T1000 (cell line): ENCODE measurements around the gene ADAM19.
A peak's percentile ranks its signal among the peaks of the same experiment; 100 is the strongest.

Experiments
- DNase-seq: peaks from one replicate; lab custom pipeline; 2025; ENCODE audit warnings: mixed read lengths; lab: John Stamatoyannopoulos, UW

ADAM19 gene

DNA sequence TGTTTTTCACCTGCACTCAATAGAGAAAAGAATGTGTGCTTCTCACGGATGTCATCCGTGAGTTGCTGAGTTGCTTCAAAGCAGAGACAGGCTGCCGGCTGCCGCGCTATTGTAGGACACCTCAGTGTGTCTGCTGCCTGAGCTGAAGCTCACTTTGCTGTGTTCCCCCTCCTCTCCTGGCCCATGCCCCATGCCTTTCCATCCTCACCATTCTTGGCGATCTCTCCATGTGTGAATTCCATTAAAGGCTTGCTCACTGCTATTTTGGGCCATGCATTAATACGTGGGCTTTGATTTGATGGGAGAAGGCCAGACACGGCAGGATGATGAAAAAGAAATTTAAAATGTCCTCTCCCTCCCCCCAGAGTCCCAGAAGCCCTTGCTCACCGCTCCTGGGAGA, 14.5 kb downstream of the ADAM19 start:
- no peak for DNase-seq

DNA sequence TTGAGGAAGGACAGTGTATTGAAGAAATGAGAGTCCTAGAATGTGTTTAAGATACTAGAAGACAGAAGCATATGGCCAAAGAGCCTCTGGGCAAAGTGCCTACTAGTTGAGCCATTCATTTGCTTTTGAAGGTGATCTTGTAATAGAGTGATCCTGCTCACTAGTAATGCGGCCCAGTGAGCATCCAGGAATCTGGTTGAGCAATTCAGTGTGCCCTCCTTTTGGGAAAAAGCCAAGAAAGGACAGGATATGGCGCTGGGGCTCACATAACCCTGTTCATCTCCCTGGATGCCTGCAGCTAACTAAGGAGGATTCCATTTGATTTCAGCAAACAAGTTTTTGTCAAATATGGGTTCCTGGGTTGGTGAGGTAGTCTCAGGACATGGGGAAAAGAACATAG, 16.3 kb downstream of the ADAM19 start:
- DNase-seq, result no peak

DNA sequence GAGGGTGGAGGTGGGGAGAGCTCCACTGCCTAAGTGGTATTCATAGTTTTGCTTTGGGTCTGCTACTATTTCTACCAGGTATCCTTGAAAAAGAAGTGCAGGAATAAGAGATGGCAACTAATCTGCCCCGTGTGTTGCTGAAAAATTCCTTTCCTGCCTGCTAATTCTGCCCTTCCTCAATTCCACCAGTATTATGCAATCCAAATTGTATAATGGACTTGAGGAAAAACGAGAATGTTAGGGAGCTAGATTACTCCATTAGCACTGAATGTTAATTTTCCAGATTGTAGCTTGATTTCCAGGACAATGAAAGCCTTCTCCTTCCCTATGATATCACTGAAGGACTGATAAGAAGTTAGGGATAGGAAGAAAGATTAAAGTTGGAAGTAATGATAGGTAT, 16.9 kb downstream of the ADAM19 start:
- DNase-seq, result no peak

DNA sequence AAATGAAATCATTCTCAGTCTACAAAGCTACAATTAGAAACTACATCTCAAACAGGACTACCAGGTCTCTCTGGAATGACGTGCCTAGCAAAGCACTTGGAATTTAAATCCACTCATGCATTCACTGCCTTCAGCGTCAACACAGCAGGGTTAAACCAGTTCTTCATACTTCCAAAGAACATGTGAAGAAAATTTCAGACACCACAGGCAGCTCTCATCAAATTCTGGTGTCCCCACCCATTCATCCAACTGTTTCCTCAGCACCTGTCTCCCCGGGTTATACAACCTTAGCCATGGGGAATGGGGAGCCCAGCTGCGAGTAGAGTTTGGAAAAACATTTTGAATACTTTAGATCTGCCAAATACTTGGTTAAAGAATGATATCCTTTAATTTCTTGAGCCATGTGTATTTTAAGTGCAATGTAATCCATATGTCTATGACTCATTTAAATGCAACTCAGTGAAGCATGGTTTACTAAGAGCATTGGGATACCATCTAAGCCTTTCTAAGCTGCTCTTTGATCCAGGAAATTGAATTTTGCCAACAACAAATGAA, 17.5 kb downstream of the ADAM19 start:
- no peak for DNase-seq

DNA sequence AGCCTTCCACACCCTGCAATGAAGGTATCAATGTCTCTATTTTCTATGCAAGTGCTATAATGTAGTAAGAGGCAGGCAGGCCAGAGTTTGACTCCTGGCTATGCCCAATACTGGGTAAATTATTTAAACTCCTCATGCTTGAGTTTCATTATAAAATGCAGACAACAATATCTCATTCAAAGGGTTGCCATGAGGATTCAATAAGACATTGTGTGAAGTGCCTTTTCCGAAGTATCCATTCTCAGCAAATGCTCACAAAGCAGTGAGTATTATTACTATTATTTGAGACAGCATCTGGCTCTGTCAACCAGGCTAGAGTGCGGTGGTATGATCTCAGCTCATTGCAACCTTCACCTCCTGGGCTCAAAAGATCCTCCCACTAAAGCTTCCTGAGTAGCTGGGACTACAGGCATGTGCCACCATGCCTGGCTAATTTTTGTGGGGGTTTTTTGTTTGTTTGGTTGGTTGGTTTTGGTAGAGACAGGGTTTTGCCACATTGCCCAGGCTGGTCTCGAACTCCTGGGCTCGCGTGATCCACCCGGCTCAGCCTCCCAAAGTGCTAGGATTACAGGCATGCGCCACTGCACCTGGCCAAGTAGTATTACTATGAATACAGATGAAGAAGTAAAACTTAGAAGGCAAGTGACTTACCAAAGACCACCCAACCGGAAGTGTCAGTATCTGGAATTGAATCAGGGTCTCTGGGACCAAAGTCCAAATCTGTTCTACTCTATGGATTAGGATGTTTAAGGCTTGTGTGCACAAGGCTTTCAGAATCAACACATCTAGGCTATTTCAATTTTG, 18.8 kb downstream of the ADAM19 start:
- no peak for DNase-seq

DNA sequence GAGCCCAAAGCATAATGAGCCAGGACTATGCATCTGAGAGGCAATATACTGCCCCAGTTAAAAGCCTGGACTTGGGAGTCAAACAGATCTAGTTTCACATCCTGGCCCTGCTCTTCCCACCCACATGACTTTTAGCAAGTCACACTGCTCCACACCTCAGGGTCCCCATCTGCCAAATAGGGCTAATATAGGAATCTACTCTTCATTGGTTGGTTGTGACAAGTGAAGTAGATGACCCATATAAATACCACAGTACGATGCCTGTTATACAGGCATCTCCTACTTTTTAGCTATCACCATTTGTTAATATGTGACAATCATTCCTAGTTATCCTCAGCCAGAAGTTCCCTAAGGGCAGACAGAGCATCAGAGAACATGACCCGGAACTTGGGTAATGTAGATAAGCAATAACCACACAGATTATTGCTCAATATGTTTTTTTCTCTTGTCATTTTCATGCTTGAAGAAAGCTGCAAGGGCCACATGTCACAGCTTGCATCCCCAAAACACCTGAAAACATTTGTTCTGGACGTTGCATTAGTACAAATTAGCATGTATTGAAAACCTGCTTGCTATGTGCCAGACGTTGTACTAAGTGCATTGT, 20.4 kb downstream of the ADAM19 start:
- no peak for DNase-seq

DNA sequence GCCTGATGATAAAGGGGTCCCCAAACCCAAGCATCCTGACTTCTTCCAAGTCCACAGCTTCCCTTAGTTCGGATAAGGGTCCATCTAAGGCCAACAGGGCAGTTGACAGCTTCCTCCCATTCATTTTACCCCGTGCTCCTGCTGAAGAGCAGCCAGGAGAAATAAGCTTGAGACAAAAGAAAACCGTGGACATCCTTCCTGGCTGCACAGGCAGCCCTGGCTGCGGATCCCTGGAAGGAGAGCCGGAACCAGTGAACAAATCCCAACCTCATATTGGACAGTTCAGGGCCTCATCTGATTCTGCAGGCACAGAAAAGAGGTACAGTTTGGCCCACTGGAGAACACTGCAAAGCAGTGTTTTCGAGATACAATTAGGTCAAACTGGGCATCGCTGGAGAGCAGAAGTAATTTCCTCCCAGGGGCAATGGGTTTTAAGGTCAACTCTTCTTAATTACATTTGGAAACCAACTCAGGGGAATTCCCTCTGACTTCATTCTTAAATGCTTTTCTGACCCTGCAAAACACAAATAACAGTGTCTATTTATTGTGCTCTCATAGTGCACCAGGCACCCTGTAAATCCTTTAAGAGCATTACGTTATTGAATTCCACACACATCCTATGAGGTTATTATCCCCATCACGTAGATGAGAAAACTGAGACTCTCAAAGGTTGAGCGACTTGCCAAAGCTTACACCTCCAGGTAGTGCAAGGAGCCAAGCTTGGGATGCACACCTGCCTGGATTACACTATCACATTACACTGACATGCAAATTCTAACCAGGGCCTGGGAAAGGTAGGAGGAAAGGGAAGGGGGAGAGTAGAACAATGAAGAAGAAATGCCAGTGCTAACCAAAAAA, 21.2 kb downstream of the ADAM19 start:
- DNase-seq, result no peak

DNA sequence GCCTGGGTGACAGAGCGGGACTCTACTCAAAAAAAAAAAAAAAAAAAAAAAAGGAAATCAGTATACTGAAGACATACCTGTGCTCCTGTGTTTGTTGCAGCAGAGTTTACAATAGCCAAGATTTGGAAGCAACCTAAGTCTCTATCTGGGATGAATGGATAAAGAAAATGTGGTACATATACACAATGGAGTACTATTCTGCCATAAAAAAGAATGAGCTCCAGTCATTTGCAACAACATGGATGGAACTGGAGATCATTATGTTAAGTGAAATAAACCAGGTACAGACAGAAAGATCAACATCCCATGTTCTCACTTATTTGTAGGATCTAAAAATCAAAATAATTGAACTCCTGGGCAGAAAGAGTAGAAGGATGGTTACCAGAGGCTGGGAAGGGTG, 22.9 kb downstream of the ADAM19 start:
- DNase-seq, result no peak

DNA sequence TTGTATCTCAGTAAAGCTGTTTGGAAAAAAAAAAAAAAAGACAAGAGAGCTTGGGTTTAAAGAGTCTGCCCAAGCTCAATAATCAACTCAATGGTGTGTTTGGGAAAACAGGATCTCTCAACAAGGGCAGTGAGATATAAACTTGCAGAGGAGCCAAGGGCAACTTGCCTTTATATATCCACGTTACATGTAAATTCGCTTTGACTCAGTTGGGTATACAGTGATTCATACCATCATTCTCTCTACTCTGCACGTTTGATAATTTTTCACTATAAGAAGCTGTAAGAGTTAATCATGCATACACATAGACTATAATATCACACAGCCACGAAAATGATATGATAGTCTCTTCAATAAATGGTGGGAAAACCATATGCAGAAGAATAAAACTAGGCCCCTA, 24.9 kb downstream of the ADAM19 start:
- DNase-seq, result no peak

DNA sequence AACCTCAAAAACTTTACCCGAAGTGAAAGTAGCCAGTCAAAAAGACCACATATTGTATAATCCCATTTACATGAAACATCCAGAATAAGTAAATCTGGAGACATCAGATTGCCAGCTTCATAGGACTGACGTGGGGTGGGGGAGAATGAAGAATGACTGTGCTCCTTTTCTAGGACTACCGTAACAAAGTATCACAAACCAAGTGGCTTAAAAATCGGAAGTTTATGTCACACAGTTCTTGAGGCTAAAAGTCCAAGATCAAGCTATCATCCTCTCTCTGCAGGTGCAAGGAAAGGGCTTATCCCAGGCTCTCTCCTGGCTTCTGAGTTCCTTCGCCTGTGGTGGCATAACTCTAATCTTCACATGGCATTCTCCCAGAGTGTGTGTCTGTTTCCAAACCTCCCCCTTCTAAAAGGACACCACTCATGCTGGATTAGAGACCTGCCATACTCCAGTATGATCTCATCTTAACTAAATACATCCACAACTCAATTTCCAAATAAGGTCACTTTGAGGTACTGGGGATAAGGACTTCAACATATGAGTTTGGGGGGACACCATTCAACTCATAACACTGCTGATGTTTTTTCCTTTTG, 25.5 kb downstream of the ADAM19 start:
- DNase-seq, result no peak

DNA sequence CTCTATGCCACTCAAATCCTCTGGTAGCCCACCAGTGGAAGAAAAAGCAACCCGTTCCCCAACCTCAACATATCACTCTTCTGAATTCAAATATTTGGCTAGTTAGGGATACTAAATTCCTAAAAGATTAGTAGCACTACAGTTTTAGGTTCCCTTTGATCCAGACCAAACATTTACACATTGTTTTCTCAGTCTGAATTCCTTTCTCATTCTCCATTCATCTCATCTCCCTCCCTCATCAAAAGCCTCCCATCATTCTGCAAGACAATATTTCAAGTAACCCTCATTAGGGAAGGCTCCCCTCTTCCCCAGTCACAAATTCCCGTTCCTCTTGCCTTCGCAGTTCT, 26.3 kb downstream of the ADAM19 start:
- no peak for DNase-seq

DNA sequence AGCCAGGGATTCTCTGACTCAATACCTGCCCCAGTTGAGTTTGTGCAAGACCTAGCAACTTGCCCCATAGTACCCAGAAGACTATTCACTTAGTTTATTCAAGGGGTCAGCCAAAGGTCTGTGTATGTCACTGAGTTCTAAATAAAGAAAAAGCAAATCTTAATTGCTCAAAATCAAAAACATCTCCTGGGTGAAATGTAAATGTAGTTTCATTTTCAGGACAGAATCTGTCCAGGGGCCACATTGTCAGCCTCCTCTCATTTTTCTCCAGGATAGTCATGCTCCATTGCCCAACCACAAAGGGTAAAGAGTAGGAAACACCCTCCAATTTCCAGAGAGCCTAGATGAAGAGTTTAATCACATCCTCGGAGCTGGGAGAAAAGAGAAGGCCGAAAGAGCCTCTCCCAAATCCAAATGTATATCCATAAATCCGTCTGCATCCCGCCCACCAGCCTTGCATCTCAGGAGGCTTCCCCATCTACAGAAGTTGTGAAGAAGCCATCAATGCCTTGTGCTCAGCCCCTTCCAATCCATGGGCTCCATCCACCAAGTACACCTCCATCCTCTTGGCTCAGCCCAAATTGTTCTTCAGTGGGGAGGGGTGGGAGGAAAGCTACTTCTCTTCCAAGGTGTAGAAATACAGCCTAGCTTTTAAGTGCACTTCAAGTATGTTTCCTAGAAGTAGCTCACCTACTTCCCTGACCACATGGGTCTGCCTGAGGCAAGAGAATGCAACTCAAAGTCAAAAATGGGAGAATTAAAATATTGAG, 26.9 kb downstream of the ADAM19 start:
- DNase-seq, result peak; percentile 46

DNA sequence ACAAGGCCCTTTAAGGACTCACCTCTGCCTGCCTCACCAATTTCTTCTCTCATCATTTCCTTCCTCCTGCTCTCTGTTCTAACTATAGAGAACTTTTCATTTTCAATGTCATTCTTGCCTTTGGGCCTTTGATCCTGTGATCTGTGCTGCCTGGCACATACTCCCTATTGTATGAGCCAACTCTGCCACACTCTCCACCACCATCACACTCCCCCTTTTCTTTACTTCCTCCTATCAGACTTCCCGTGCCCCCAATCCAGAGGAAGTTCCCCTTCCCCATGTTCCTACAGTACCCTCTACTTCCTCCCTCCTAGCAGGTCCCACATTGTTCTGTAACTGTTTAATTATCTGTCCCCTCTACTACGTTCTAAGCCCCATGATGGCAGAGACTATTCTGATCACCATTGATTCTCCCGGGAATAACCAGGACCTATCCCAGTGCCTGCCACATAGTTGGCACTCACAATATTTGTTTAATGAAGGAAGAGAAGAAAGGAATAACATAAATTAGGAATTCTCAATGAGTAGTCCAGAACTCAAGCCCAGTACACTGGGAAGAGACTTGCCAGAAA, 27.5 kb downstream of the ADAM19 start:
- DNase-seq, result no peak

DNA sequence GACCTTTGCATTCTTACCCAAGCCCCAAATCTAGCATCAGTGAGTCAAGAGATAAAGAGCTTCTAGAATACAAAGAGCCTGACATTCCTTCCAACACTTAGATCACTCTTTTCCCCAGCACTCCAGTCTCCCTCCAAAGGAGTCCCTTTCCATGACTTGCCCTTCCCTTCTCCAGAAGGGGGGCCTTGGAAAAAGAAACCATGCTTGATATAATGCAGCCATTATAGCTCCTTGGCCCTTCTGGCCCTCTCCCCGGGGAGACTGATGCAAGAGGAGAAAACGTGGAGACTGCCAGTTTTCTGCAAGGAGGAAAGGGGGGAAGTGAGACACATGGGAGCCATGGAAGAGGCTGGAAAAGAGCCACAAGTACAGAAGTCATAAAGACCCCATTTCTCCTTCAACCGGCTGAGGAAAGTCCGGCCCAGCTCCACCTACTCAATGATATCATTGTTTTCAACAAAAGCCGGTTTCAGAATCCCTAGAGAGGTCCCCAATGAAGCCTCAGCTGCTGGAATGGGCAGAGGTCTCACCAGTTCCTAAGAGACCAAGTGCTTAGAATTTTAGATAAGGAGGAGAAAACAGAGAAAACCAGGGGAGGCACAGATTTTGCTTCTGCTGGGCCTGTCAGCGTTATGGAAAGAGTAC, 29.0 kb downstream of the ADAM19 start:
- no peak for DNase-seq

DNA sequence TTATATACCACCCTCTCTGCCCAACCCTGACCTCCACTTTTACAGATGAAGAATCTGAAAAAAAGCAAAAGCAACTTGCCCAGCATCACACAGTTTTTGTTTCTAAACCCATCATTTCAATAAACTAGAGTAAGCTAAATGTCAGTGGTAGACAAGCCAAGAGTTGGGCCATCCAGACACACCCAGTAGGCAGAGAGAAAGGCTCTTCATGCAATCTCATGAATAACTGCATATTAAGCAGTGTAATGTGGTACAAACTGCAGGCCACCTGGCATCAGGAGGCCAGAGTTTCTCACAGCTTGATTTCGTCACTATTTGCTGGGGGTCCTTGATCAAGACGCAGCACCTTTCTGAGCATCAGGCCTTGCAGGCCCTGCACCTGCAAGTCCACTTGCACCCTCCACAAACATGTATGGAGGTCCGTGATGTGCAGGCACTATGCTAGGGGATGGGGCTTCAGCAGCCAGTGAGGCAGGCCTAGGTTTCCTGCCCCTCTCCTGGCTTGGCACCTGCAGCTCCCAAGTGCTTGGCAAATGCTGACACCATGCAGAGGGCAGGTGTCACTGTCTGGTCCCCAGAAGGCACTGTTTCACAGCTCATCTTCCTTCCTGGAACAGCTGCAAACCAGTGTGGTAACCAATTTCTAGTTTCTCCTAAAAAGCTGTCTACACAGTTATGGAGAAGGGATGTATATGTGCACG, 29.8 kb downstream of the ADAM19 start:
- DNase-seq, result no peak

DNA sequence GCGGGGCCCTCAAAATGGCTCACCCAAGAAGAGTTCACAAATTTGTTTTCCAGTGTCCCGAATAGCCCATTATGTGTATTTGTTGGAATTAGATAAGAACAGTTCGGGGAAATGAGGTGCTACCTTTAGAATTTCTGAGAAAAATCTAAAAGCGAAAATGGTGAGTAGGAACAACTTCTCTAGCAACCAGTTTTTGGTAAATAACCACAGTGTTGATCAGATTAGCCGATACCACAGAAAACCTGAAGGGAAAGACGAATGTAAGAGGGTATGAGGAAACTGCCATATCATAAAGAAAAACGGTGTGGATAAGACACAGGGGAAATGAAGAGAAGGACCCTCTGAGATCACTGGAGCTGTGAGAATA, 31.0 kb downstream of the ADAM19 start:
- no peak for DNase-seq

DNA sequence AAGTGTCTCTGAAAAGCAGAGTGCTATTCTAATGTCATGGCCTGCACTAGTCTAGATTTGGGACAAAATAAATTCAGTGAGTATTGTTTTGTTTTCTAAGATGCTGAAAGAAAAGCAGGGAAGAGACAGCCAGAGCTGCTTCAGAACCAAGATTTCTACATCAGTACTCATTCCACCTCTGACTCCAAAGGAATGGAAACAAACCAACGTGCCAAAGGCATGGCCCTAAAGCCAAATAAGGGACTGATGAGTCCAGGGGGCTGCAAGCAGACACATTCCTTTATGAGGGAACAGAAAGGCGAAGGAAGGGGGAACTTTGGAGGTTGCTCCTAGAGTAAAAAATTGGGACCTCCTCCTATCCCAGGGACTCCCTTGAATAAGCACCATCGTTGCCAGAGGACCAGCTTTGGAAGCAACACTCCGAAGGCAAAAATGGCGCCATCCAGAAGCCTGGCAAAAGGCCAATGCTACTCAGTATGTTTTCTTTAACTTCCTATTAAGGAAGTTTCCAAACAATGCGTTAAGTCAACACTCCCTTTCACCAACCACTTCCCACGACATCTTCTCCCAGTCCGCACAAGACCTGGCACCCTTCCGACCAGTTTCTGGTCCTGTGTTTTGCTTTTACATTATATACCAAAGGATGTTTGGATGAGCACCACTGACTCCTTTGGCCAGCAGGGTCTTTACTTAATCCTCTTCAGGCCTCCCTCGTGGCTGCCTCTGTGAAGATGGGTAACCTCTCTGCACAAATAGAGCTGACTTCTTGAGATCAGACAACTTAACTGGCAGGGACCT, 31.6 kb downstream of the ADAM19 start:
- DNase-seq, result no peak

DNA sequence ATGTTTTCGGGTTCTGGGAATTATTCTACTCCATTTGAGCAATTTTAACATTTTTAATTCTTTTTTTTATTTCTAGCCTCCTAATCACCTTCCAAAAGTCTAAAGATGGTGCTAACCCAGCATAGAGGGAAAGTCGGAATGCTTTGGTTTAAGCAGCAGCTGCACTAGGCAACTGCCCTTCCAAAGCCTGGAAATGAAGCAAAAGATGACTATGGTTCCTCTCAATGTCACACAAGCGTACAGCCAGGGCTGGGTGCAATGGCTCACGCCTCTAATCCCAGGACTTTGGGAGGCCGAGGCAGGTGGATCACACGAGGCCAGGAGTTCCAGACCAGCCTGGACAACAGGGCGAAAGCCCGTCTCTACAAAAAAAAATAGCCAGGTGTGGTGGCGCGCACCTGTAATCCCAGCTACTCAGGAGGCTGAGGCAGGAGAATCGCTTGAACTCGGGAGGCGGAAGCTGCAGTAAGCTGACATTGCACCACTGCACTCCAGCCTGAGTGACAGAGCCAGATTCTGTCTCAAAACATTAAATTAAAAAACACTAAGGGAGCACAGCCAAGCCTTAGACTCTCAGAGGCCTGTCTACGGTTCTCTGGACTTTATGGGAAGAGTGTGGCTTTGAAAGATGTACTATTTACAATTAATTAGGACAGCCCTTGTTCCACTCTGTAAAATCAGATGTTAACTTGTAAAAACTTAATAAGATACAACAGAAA, 33.1 kb downstream of the ADAM19 start:
- no peak for DNase-seq
